WERI-Rb-1 (cell line): ENCODE data around the gene SNAPC4.

Experiments used
- DNase-seq: peaks from one replicate; pipeline ENCODE4 v3.0.0-alpha.2; 2020
- H3K27ac ChIP-seq: fragments of 250-450 bp; sonication (Bioruptor Pico); 2 replicates; pipeline ENCODE4 v1.5.1; 2020; ENCODE audit warnings: mild to moderate bottlenecking, moderate library complexity
- H3K27me3 ChIP-seq: fragments of 250-450 bp; sonication (Bioruptor Pico); 2 replicates; pipeline ENCODE4 v1.5.1; 2021; ENCODE audit warnings: mild to moderate bottlenecking, low read depth, moderate library complexity; ENCODE audit not compliant: insufficient read depth, severe bottlenecking
- H3K36me3 ChIP-seq: fragments of 250-450 bp; sonication (Bioruptor Pico); 2 replicates; pipeline ENCODE4 v1.5.1; 2020; ENCODE audit warnings: mild to moderate bottlenecking, moderate library complexity
- H3K4me3 ChIP-seq: 2 replicates; pipeline ENCODE4 v1.5.1; 2011; ENCODE audit warnings: low read depth, mild to moderate bottlenecking, control low read depth, low read length
- H3K9me3 ChIP-seq: fragments of 250-450 bp; sonication (Bioruptor Pico); 2 replicates; pipeline ENCODE4 v1.5.1; 2021; ENCODE audit warnings: mild to moderate bottlenecking, moderate library complexity; ENCODE audit not compliant: severe bottlenecking
- CTCF ChIP-seq: IDR thresholded peaks from 2 replicates; pipeline ENCODE4 v1.5.1; 2011; ENCODE audit warnings: low read depth, mild to moderate bottlenecking, control low read depth, inconsistent platforms, low read length

The SNAPC4 gene

GRCh38 chr9:136416914-136417313 is 16.9 kb upstream of the SNAPC4 start:
- DNase-seq, result no peak
- H3K9me3 ChIP-seq, result no peaks in the 10 kb centered on the region
- peaks cover 81% of the 10 kb centered on the region for H3K36me3 ChIP-seq
- H3K27me3 ChIP-seq, result no peaks in the 10 kb centered on the region
- TF ChIP-seq CTCF, result no peak
- H3K27ac ChIP-seq, result no peak overlapping the region
- no peak overlapping the region for H3K4me3 ChIP-seq

GRCh38 chr9:136416427-136416826 is 16.5 kb upstream of the SNAPC4 start:
- peaks cover 78% of the 10 kb centered on the region for H3K36me3 ChIP-seq
- H3K9me3 ChIP-seq, result no peaks in the 10 kb centered on the region
- TF ChIP-seq CTCF, result no peak
- DNase-seq, result no peak
- no peaks in the 10 kb centered on the region for H3K27me3 ChIP-seq
- no peak overlapping the region for H3K27ac ChIP-seq
- H3K4me3 ChIP-seq, result no peak overlapping the region

GRCh38 chr9:136412962-136413361 is 13.0 kb upstream of the SNAPC4 start:
- DNase-seq, result no peak
- H3K9me3 ChIP-seq, result no peaks in the 10 kb centered on the region
- TF ChIP-seq CTCF, result no peak
- no peak overlapping the region for H3K4me3 ChIP-seq
- no peak overlapping the region for H3K27ac ChIP-seq
- H3K27me3 ChIP-seq, result no peaks in the 10 kb centered on the region
- peaks cover 55% of the 10 kb centered on the region for H3K36me3 ChIP-seq

GRCh38 chr9:136411378-136411777 is 11.4 kb upstream of the SNAPC4 start:
- no peak for DNase-seq
- H3K27ac ChIP-seq, result no peak overlapping the region
- H3K4me3 ChIP-seq, result peak overlapping the region; percentile 66
- peaks cover 60% of the 10 kb centered on the region for H3K36me3 ChIP-seq
- H3K9me3 ChIP-seq, result no peaks in the 10 kb centered on the region
- H3K27me3 ChIP-seq, result no peaks in the 10 kb centered on the region
- no peak for TF ChIP-seq CTCF

GRCh38 chr9:136410500-136411287 is 10.7 kb upstream of the SNAPC4 start, which contains the start of the genes ENTR1 and PMPCA:
TSS of gene ENTR1 (minus strand) at chr9:136410614. CDS start at chr9:136410397, 217 bp downstream.
TSS of gene PMPCA (plus strand) at chr9:136410658. CDS start at chr9:136410669, 11 bp downstream.
- peak within 1 kb of the TSS; percentile 88 for H3K27ac ChIP-seq
- TF ChIP-seq CTCF, result no peak
- peak within 1 kb of the TSS; percentile 71 for H3K4me3 ChIP-seq
- H3K27me3 ChIP-seq, result no peaks in the 10 kb centered on the region
- H3K9me3 ChIP-seq, result no peaks in the 10 kb centered on the region
- H3K36me3 ChIP-seq, result peaks cover 59% of the 10 kb centered on the region
- peak; percentile 89 for DNase-seq
